MM.1S (cell line): ENCODE results near the gene EFHD2.

Source experiments
- EZH2 ChIP-seq: fragments of 300-600 bp; sonication (generic); optimal IDR thresholded peaks from 2 replicates; pipeline ENCODE3; 2017; ENCODE audit warnings: low read depth, mild to moderate bottlenecking, antibody characterized with exemption, low read length, mixed read lengths
- TF ChIP-seq, protein P1 (sequence below): fragments of 300-600 bp; sonication (generic); IDR thresholded peaks from 2 replicates; pipeline ENCODE4 v1.5.1; 2016; ENCODE audit warnings: antibody characterized with exemption, low read length, mixed read lengths

DNA sequence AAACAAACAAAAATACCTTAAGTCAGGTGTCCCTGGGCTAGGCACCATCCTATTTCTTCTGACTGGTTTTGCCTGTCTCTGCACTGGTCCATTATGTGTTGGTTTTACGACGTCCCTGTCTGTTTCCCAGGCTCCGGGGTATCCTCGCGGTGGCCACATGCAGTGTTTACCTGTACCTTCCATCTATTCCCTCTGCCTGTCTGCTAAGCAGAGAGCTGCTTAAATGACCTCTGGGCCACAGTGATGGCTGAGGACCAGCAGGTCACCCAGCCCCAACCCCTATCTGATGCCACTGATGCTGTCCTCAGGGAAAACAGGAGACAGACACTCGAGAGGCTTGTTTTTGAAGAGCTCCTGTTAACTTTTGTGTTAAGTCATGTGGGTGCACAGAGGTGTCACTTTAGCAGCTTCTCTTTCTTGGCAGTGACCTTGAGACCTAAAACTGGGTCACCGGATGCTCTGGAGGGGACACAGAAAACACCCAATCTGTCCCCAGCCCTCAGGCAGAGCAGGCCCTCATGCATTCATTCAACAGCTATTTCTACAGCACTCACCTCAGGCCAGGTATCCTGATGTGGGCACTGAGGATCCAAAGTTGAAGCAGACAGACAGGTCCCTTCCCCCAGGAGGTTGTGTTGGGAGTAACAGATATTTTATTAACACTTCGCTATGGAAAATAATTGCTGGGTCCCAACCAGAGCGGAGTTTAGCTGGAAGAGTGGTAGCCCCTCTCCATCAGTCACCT, 4.4 kb upstream of the EFHD2 start:
- TF ChIP-seq, protein P1, sequence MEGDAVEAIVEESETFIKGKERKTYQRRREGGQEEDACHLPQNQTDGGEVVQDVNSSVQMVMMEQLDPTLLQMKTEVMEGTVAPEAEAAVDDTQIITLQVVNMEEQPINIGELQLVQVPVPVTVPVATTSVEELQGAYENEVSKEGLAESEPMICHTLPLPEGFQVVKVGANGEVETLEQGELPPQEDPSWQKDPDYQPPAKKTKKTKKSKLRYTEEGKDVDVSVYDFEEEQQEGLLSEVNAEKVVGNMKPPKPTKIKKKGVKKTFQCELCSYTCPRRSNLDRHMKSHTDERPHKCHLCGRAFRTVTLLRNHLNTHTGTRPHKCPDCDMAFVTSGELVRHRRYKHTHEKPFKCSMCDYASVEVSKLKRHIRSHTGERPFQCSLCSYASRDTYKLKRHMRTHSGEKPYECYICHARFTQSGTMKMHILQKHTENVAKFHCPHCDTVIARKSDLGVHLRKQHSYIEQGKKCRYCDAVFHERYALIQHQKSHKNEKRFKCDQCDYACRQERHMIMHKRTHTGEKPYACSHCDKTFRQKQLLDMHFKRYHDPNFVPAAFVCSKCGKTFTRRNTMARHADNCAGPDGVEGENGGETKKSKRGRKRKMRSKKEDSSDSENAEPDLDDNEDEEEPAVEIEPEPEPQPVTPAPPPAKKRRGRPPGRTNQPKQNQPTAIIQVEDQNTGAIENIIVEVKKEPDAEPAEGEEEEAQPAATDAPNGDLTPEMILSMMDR = no peak
- no peak for TF ChIP-seq EZH2
